HG03135 (cell line): Measurements from ENCODE around the gene SPC25.
"Not testable (repeated sequence)": the region's sequence is repeated elsewhere in the genome, so short reads cannot be mapped to it uniquely, and the experiment has no call there.

Experiments
- ATAC-seq: cut with Tn5 transposase; IDR thresholded peaks from one replicate; pipeline ENCODE4 v1.9.1; 2021; ENCODE audit warnings: mild to moderate bottlenecking, moderate library complexity; ENCODE audit not compliant: unreplicated experiment

Gene SPC25

GRCh38 chr2:168890006-168890782 is at the start of gene SPC25:
Gene SPC25, minus strand, starts transcription at chr2:168890430. Its CDS starts 911 bp downstream, at chr2:168889519.
- peak; percentile 100 for ATAC-seq

DNA sequence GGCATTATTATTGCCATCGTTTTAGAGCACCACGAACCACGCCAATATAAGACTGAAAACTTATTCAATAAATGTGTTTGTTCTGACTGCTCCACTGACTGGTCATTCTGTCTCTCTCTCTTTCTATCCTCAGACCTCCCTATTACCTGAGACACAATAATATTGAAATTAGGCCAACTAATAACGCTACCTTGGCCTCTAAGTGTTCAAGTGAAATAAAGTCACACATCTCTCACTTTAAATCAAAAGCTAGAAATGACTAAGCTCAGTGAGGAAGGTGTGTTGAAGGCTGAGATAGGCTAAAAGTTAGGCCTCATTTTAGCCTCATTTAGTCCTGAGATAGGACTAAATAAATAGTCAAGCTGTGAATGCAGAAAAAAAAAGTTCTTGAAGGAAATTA is 49.7 kb upstream of the SPC25 start:
- peak; percentile 55 for ATAC-seq

GRCh38 chr2:168939061-168939460 is 48.8 kb upstream of the SPC25 start:
- no peak for ATAC-seq

DNA sequence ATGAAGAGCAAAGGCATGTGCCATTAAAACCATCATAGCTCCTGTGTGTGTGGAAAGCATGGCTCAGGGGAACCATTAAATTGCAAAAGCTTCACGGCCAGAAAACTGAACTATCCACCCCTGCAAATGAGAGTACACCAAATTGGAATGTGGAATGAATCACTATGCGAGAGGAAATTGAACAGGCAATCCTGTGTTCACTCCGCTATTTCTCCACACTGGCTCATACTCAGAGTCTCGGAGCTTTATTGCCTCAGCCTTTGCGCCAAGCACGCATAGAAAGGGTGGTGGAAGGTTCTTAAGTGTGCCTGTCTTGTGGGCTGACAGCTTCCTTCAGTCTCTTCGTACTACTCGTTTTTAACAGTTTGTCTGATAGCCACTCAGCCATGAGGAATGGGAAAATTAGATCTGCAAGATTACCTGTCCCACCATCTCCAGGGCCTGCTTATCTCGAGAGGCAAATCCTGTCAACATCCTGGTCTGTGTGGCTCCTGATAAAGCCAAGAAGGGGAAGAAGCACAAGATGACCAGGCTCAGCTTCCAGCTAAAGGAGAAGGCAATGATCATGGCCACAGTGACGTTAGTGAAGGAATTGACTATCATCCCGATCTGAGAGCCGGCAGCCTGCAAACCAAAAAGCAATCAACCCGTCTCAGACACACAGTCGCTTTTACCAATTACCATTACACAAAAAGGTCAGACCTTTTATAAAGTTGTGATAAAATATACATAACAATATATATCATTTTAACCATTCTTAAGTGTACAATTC is 45.8 kb upstream of the SPC25 start:
- ATAC-seq: no peak

DNA sequence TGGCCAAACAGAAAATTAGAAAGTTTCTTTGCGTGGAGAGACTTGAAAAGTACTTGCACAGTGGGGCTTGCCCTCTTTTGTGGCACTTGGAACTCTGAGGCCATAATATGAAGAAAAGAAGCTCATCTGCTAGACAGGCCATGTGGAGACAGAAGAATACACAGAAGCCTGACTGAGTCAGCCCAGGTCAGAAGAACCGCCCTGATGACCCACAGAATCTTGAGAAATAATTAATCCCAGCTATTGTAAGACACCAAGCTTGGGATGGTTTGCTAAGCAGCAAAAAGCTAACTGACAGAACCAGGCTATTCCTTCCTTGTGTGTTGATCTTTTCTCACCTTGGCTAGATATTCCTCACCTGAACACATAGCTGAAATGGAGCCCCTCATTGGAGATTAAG is 44.6 kb upstream of the SPC25 start:
- no peak for ATAC-seq

GRCh38 chr2:168932174-168932573 is 41.9 kb upstream of the SPC25 start:
- ATAC-seq: not testable (repeated sequence)

DNA sequence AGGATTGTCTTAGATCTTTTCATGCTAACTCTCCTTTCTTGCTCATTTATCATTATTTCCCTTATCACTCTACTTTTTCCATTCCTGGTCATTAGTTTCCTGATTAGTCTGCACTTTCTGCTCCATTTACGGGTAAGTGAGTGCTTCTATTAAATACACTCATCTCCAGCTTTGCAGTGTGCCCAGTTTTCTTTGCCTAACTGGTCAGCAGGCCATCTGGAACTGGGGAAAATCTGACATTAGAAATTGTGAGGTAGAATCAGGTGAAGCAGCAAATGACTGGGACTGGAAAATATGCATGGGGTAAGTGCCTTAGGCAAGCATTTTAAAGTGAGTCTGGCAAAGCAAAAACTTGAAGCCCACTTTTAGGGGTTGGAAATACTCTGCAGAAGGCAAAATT is 40.0 kb upstream of the SPC25 start:
- ATAC-seq: no peak

- ATAC-seq: no peak
Measured at GRCh38 chr2:168929031-168929430, 38.8 kb upstream of the SPC25 start.

DNA sequence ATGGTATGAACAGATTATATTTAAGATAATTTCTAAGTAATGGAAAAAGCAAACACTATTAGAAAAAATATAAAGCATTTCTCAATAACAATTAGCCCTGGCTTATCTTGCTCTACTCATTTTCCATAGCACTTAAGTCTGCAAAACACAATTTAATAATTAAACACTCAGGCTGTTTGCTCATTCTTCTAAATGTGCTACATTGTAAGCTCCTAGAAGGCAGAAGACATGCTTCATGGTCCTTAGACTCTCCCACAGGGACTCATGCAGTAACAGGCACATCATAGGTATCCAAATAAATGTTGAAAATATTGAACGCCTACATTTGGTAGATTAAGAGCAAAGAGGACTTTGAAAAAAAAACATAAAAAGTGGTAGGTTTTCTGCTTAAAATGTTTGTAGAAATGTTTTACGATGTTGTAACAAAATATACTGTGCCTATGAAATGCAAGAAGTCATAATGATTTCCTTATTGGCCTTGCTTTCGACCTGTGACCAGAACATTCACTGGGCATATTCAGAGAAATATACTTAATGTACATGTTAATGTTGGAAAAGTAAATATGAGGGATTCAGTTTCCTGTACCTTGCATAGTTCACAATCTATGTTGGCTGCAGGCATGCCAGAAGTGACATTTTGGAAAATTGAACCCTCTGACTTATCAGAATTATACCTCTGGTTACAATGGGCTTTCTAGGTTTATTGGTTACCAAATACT is 38.0 kb upstream of the SPC25 start:
- ATAC-seq: no peak

GRCh38 chr2:168926621-168927386 is 36.6 kb upstream of the SPC25 start:
- ATAC-seq: no peak

GRCh38 chr2:168920504-168921157 is 30.4 kb upstream of the SPC25 start:
- no peak for ATAC-seq

DNA sequence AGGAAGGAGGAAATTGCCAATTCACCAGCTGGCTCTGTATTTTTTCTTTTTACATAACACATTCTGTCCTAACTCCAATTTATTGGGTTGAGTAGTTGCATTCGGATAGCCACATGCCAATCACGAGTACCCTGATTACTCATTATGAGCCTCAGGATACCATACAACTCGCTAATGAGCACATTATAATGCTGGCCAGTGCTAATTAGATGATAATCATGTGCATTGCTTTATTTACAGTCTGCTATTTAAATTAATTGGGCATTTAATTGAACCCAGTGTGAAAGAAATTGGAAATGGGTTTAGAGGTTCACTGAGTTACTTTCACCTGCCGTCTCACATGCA is 26.1 kb upstream of the SPC25 start:
- ATAC-seq: no peak

DNA sequence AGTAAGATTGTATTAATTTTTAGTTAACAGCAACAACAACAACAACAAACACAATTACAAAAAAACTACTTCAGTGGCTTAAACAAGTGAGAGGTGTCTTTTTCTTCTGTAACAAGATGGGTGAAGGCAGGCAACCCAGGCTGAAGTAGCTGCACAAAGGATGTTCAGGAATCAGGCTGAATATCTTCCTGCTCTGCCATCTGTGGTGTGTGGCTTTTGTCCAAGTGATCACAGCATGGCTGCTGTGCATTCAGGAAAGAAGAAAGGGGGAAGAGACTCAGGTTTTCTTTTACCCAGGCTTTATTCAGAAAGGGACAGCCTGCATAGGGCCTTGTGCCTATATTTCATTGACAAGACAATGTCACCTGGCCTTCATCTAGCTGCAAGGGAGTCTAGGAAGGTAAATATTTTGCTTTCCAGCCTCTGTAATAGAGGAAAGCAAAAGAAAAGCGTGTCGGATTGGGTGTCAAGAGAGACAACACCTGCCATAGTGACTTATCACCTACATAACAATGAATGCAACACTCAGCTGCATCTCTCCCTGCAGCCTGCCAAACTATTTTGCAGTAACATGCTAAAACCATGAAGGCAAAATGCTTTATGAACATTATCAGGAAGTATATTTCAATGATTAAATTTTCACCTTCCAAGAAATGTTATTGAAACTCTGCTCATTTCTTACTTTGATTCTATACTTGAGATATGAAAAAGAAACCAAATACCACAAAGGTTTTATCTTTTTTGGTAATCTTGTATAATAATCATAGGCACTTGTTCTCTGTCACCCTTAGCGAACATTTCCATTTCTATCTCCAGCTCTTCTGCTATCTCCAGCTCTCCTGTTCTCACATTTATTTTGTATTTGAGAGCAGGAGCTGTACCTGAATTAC is 25.5 kb upstream of the SPC25 start:
- no peak for ATAC-seq

DNA sequence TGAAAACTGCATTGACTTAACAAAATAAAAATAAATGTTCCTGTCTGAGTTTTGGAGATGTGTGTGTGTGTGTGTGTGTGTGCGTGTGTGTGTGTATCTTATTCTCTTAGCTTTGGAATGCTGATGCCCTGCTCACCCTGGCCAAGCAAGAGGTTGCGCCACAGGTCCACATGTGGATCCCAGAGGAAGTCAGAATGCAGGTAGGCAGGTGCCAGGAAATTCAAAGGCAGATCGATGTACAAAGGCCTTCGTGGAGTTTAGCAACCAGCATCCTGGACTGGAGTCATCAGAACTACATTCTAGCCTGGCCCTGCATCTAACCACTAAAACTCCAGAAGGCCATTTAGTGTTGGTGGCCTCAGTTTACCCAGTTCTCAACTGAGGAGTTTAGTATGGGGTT is 23.3 kb upstream of the SPC25 start:
- no peak for ATAC-seq

- no peak for ATAC-seq
Measured at GRCh38 chr2:168912901-168913369, 22.7 kb upstream of the SPC25 start.

DNA sequence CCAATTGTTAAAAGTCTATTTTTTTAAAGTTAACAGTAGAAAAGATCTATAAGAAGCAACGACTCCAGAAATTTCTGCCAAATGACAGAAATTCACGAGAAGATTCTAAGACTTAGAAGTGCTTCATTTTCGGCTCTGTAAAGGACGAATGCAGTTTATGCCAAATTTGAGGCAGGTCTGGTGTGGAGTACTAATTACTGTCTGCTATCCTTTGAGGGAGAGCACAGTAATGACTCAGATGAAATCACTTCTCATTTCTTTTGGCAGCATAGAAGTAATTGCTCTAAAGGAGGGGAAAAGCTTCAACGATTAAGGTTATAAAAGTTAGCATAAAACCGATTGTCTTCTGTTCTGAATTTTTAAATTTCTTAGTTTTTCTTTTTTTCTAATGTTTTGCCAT is 22.2 kb upstream of the SPC25 start:
- ATAC-seq: no peak

- ATAC-seq: no peak
Measured at GRCh38 chr2:168910330-168910729, 20.1 kb upstream of the SPC25 start.

DNA sequence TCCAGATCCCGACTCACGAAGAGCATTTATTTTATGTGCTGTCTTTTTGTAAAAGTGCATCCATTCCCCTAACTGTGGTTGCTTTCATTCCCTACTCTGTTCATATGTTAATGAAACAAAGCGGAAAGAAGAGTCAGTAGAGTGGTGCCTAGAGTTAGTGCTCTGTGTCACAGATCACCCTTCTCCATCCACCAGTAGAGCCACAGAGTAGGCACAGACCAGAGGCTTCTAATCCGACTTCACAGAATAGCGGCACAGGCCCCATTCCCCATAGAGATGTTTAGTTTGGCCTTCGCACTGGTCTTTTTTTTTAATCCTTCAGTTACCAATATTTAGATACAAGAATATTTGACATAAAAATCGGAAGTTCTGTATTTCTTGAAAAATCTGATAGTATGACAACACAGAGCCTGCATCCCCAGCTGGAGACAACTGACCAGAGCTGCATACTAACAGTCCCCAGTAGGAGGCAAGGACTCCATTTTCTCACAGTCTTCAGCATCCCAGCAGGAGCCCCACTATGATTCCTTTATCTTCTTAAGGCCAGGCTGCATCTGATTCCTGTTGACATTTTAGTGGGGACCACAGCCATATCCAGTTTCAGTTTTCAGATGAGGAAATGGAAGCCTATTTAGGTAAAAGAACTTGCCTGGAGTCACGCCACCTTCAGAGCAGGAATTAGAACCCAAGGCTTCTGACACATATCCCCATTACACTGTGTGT is 17.9 kb upstream of the SPC25 start:
- ATAC-seq: no peak

- no peak for ATAC-seq
Measured at GRCh38 chr2:168904358-168904757, 14.1 kb upstream of the SPC25 start.
